ENCODE results near the gene CCNI. TPM values are rescaled to one million over a fixed set of nuclear protein-coding genes. Genes with fewer than 3 reads are reported as not detected.

Gene CCNI
- total RNA-seq, 1 experiment from 2014 or later: 155 TPM

- intact Hi-C loops (cut with micrococcal nuclease; ENCODE audit: unreplicated experiment): no loop called here
- H4K20me1 ChIP-seq (ENCODE audit: insufficient read depth): no peaks in the 10 kb centered on the region
- no peaks in the 10 kb centered on the region for H3K27me3 ChIP-seq (ENCODE audit: insufficient read depth, low read depth)
- no peak overlapping the region for H3K27ac ChIP-seq
- H3K9me2 ChIP-seq (ENCODE audit: insufficient read depth): no peaks in the 10 kb centered on the region
- no peak overlapping the region for H3K4me3 ChIP-seq
- no peaks in the 10 kb centered on the region for H3K4me1 ChIP-seq (replicated peaks; ENCODE audit: insufficient read depth)
- H3K36me3 ChIP-seq (ENCODE audit: low read depth): no peaks in the 10 kb centered on the region
- H2AFZ ChIP-seq: no peak overlapping the region
- H3K79me2 ChIP-seq (ENCODE audit: low read depth): no peaks in the 10 kb centered on the region
- H3K9me3 ChIP-seq (ENCODE audit: insufficient read depth, low read depth): no peaks in the 10 kb centered on the region
- TF ChIP-seq, protein P1, sequence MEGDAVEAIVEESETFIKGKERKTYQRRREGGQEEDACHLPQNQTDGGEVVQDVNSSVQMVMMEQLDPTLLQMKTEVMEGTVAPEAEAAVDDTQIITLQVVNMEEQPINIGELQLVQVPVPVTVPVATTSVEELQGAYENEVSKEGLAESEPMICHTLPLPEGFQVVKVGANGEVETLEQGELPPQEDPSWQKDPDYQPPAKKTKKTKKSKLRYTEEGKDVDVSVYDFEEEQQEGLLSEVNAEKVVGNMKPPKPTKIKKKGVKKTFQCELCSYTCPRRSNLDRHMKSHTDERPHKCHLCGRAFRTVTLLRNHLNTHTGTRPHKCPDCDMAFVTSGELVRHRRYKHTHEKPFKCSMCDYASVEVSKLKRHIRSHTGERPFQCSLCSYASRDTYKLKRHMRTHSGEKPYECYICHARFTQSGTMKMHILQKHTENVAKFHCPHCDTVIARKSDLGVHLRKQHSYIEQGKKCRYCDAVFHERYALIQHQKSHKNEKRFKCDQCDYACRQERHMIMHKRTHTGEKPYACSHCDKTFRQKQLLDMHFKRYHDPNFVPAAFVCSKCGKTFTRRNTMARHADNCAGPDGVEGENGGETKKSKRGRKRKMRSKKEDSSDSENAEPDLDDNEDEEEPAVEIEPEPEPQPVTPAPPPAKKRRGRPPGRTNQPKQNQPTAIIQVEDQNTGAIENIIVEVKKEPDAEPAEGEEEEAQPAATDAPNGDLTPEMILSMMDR (conservative IDR thresholded peaks at IDR 0.05): no peak
- TF ChIP-seq EZH2 (IDR thresholded peaks at IDR 0.05; ENCODE audit: low read depth): no peak
- H3K4me2 ChIP-seq: no peak overlapping the region
- ChIA-PET POLR2A (ENCODE audit: unreplicated experiment) (no interaction called here), CTCF (no interaction called here)
- no peaks in the 10 kb centered on the region for H3F3A ChIP-seq (ENCODE audit: insufficient read depth, low read depth)
- BruUV-seq (replicated peaks): no TSS peak
- no peak for DNase-seq
These were observed 55.8 kb downstream of the CCNI start for GRCh38 chr4:77020017-77020416.

GRCh38 chr4:77015390-77015789 lies 60.4 kb downstream of the CCNI start:
- Histone ChIP-seq H4K20me1 (ENCODE audit: insufficient read depth) (no peaks in the 10 kb centered on the region), H2AFZ (no peak overlapping the region), H3K4me1 (replicated peaks; ENCODE audit: insufficient read depth) (no peaks in the 10 kb centered on the region), H3K9me2 (ENCODE audit: insufficient read depth) (no peaks in the 10 kb centered on the region), H3K27ac (no peak overlapping the region), H3K4me2 (no peak overlapping the region), H3K4me3 (no peak overlapping the region), H3F3A (ENCODE audit: insufficient read depth, low read depth) (no peaks in the 10 kb centered on the region), H3K79me2 (ENCODE audit: low read depth) (no peaks in the 10 kb centered on the region), H3K36me3 (ENCODE audit: low read depth) (no peaks in the 10 kb centered on the region), H3K27me3 (ENCODE audit: insufficient read depth, low read depth) (no peaks in the 10 kb centered on the region), H3K9me3 (ENCODE audit: insufficient read depth, low read depth) (no peaks in the 10 kb centered on the region)
- BruUV-seq (replicated peaks): no TSS peak
- intact Hi-C loops (cut with micrococcal nuclease; ENCODE audit: unreplicated experiment): no loop called here
- ChIA-PET POLR2A (ENCODE audit: unreplicated experiment) (no interaction called here), CTCF (no interaction called here)
- TF ChIP-seq, protein P1 (conservative IDR thresholded peaks at IDR 0.05): no peak
- TF ChIP-seq EZH2 (IDR thresholded peaks at IDR 0.05; ENCODE audit: low read depth): no peak
- DNase-seq: no peak

- H4K20me1 ChIP-seq (ENCODE audit: insufficient read depth): no peaks in the 10 kb centered on the region
- no peaks in the 10 kb centered on the region for H3K4me1 ChIP-seq (replicated peaks; ENCODE audit: insufficient read depth)
- no peaks in the 10 kb centered on the region for H3K9me2 ChIP-seq (ENCODE audit: insufficient read depth)
- no peaks in the 10 kb centered on the region for H3K9me3 ChIP-seq (ENCODE audit: insufficient read depth, low read depth)
- no peak overlapping the region for H3K4me2 ChIP-seq
- DNase-seq: no peak
- no peaks in the 10 kb centered on the region for H3K36me3 ChIP-seq (ENCODE audit: low read depth)
- H3F3A ChIP-seq (ENCODE audit: insufficient read depth, low read depth): no peaks in the 10 kb centered on the region
- no peaks in the 10 kb centered on the region for H3K79me2 ChIP-seq (ENCODE audit: low read depth)
- CTCF ChIA-PET: no interaction called here
- no peak overlapping the region for H2AFZ ChIP-seq
- TF ChIP-seq EZH2 (IDR thresholded peaks at IDR 0.05; ENCODE audit: low read depth): no peak
- TF ChIP-seq, protein P1 (conservative IDR thresholded peaks at IDR 0.05): no peak
- no peaks in the 10 kb centered on the region for H3K27me3 ChIP-seq (ENCODE audit: insufficient read depth, low read depth)
- intact Hi-C loops (cut with micrococcal nuclease; ENCODE audit: unreplicated experiment): no loop called here
- POLR2A ChIA-PET (ENCODE audit: unreplicated experiment): no interaction called here
- no peak overlapping the region for H3K27ac ChIP-seq
- no TSS peak for BruUV-seq (replicated peaks)
- H3K4me3 ChIP-seq: no peak overlapping the region
These were observed 61.5 kb downstream of the CCNI start for GRCh38 chr4:77014256-77014655.
